ENCODE results near the gene OTOA.
"Not testable (repeated sequence)": the region's sequence is repeated elsewhere in the genome, so short reads cannot be mapped to it uniquely, and the experiment has no call there.

OTOA gene

GRCh38 chr16:21723532-21723931 lies 59.8 kb downstream of the OTOA start:
- WGBS (ENCODE audit: insufficient coverage) = 89% methylated on average over 1 of the region's 2 CpGs
- peaks cover 0 to 3% (median 0%) of the 10 kb centered on the region in 5 experiments for H3K9me3 ChIP-seq (ENCODE audit: control extremely low read depth in 1 of 5, control insufficient read depth in 4 of 5, insufficient read depth in 2 of 5, low read depth in 1 of 5, low read length in 4 of 5)
- no peaks in the 10 kb centered on the region for H3K27me3 ChIP-seq (replicated peaks in 2 of 5; ENCODE audit: control insufficient read depth in 4 of 5, insufficient read depth in 5 of 5, low read length in 4 of 5)
- H3K36me3 ChIP-seq (ENCODE audit: control insufficient read depth in 4 of 4, insufficient read depth in 4 of 4, low read length in 3 of 4) = no peaks in the 10 kb centered on the region
- no peak overlapping the region for H3K4me3 ChIP-seq (ENCODE audit: control insufficient read depth in 1 of 7, extremely low read depth in 1 of 7, insufficient read depth in 4 of 7, low read depth in 2 of 7, low read length in 6 of 7)
- POLR2A ChIA-PET = no interaction called here
- no peak overlapping the region for H3K27ac ChIP-seq (ENCODE audit: insufficient read depth in 1 of 2, low read depth in 1 of 2, low read length in 2 of 2, poor library complexity in 1 of 2, severe bottlenecking in 2 of 2)
- CTCF ChIA-PET = interaction anchor here (0.7 kb wide), 1 partner anchor 59 kb away, joined by 4 read pairs; no protein-coding TSS in a partner anchor
- H3K4me1 ChIP-seq (ENCODE audit: control extremely low read depth in 1 of 4, control insufficient read depth in 4 of 4, insufficient read depth in 4 of 4, low read length in 3 of 4) = no peaks in the 10 kb centered on the region
- DNase-seq = no peak

GRCh38 chr16:21727344-21727743 lies 63.6 kb downstream of the OTOA start:
- no peaks in the 10 kb centered on the region for H3K27me3 ChIP-seq (replicated peaks in 2 of 5; ENCODE audit: control insufficient read depth in 4 of 5, insufficient read depth in 5 of 5, low read length in 4 of 5)
- no peaks in the 10 kb centered on the region for H3K4me1 ChIP-seq (ENCODE audit: control extremely low read depth in 1 of 4, control insufficient read depth in 4 of 4, insufficient read depth in 4 of 4, low read length in 3 of 4)
- no peak overlapping the region for H3K27ac ChIP-seq (ENCODE audit: insufficient read depth in 1 of 2, low read depth in 1 of 2, low read length in 2 of 2, poor library complexity in 1 of 2, severe bottlenecking in 2 of 2)
- 100% methylated on average over 1 of the region's 3 CpGs for WGBS (ENCODE audit: insufficient coverage)
- ChIA-PET POLR2A (no interaction called here), CTCF (no interaction called here)
- no peaks in the 10 kb centered on the region for H3K36me3 ChIP-seq (ENCODE audit: control insufficient read depth in 4 of 4, insufficient read depth in 4 of 4, low read length in 3 of 4)
- H3K9me3 ChIP-seq (ENCODE audit: control extremely low read depth in 1 of 5, control insufficient read depth in 4 of 5, insufficient read depth in 2 of 5, low read depth in 1 of 5, low read length in 4 of 5) = peaks cover 0 to 3% (median 0%) of the 10 kb centered on the region in 5 experiments
- H3K4me3 ChIP-seq (ENCODE audit: control insufficient read depth in 1 of 7, extremely low read depth in 1 of 7, insufficient read depth in 4 of 7, low read depth in 2 of 7, low read length in 6 of 7) = no peak overlapping the region
- no peak for DNase-seq

GRCh38 chr16:21731233-21731632 lies 67.5 kb downstream of the OTOA start:
- H3K36me3 ChIP-seq (ENCODE audit: control insufficient read depth in 4 of 4, insufficient read depth in 4 of 4, low read length in 3 of 4); H3K4me3 ChIP-seq (ENCODE audit: control insufficient read depth in 1 of 7, extremely low read depth in 1 of 7, insufficient read depth in 4 of 7, low read depth in 2 of 7, low read length in 6 of 7); CTCF ChIA-PET; H3K4me1 ChIP-seq (ENCODE audit: control extremely low read depth in 1 of 4, control insufficient read depth in 4 of 4, insufficient read depth in 4 of 4, low read length in 3 of 4); POLR2A ChIA-PET; H3K27me3 ChIP-seq (replicated peaks in 2 of 5; ENCODE audit: control insufficient read depth in 4 of 5, insufficient read depth in 5 of 5, low read length in 4 of 5); H3K9me3 ChIP-seq (ENCODE audit: control extremely low read depth in 1 of 5, control insufficient read depth in 4 of 5, insufficient read depth in 2 of 5, low read depth in 1 of 5, low read length in 4 of 5); DNase-seq; H3K27ac ChIP-seq (ENCODE audit: insufficient read depth in 1 of 2, low read depth in 1 of 2, low read length in 2 of 2, poor library complexity in 1 of 2, severe bottlenecking in 2 of 2): not testable (repeated sequence)
- 100% methylated on average over 2 of the region's 4 CpGs for whole genome bisulfite sequencing (ENCODE audit: insufficient coverage)

GRCh38 chr16:21740637-21741036 lies 76.9 kb downstream of the OTOA start:
- POLR2A ChIA-PET; H3K36me3 ChIP-seq (ENCODE audit: control insufficient read depth in 4 of 4, insufficient read depth in 4 of 4, low read length in 3 of 4): not testable (repeated sequence)
- no CpG with 5 or more reads among the region's 7 CpGs for WGBS (ENCODE audit: insufficient coverage)

GRCh38 chr16:21756192-21757079 lies 92.7 kb downstream of the OTOA start:
- H3K4me1 ChIP-seq (ENCODE audit: control extremely low read depth in 1 of 4, control insufficient read depth in 4 of 4, insufficient read depth in 4 of 4, low read length in 3 of 4); H3K36me3 ChIP-seq (ENCODE audit: control insufficient read depth in 4 of 4, insufficient read depth in 4 of 4, low read length in 3 of 4); CTCF ChIA-PET; H3K27ac ChIP-seq (ENCODE audit: insufficient read depth in 1 of 2, low read depth in 1 of 2, low read length in 2 of 2, poor library complexity in 1 of 2, severe bottlenecking in 2 of 2); H3K9me3 ChIP-seq (ENCODE audit: control extremely low read depth in 1 of 5, control insufficient read depth in 4 of 5, insufficient read depth in 2 of 5, low read depth in 1 of 5, low read length in 4 of 5); H3K27me3 ChIP-seq (replicated peaks in 2 of 5; ENCODE audit: control insufficient read depth in 4 of 5, insufficient read depth in 5 of 5, low read length in 4 of 5); POLR2A ChIA-PET; H3K4me3 ChIP-seq (ENCODE audit: control insufficient read depth in 1 of 7, extremely low read depth in 1 of 7, insufficient read depth in 4 of 7, low read depth in 2 of 7, low read length in 6 of 7): not testable (repeated sequence)
- no CpG with 5 or more reads among the region's 12 CpGs for WGBS (ENCODE audit: insufficient coverage)
- peak in 2 of 3 donors; percentile 10 to 36 for DNase-seq

More at GRCh38 chr16:21740637-21741036, 76.9 kb downstream of the OTOA start:
- H3K4me1 ChIP-seq (ENCODE audit: control extremely low read depth in 1 of 4, control insufficient read depth in 4 of 4, insufficient read depth in 4 of 4, low read length in 3 of 4); H3K9me3 ChIP-seq (ENCODE audit: control extremely low read depth in 1 of 5, control insufficient read depth in 4 of 5, insufficient read depth in 2 of 5, low read depth in 1 of 5, low read length in 4 of 5); H3K4me3 ChIP-seq (ENCODE audit: control insufficient read depth in 1 of 7, extremely low read depth in 1 of 7, insufficient read depth in 4 of 7, low read depth in 2 of 7, low read length in 6 of 7); CTCF ChIA-PET; DNase-seq; H3K27me3 ChIP-seq (replicated peaks in 2 of 5; ENCODE audit: control insufficient read depth in 4 of 5, insufficient read depth in 5 of 5, low read length in 4 of 5); H3K27ac ChIP-seq (ENCODE audit: insufficient read depth in 1 of 2, low read depth in 1 of 2, low read length in 2 of 2, poor library complexity in 1 of 2, severe bottlenecking in 2 of 2): not testable (repeated sequence)

- H3K27ac ChIP-seq (ENCODE audit: insufficient read depth in 1 of 2, low read depth in 1 of 2, low read length in 2 of 2, poor library complexity in 1 of 2, severe bottlenecking in 2 of 2); H3K4me1 ChIP-seq (ENCODE audit: control extremely low read depth in 1 of 4, control insufficient read depth in 4 of 4, insufficient read depth in 4 of 4, low read length in 3 of 4); DNase-seq; POLR2A ChIA-PET; H3K9me3 ChIP-seq (ENCODE audit: control extremely low read depth in 1 of 5, control insufficient read depth in 4 of 5, insufficient read depth in 2 of 5, low read depth in 1 of 5, low read length in 4 of 5); H3K27me3 ChIP-seq (replicated peaks in 2 of 5; ENCODE audit: control insufficient read depth in 4 of 5, insufficient read depth in 5 of 5, low read length in 4 of 5); H3K4me3 ChIP-seq (ENCODE audit: control insufficient read depth in 1 of 7, extremely low read depth in 1 of 7, insufficient read depth in 4 of 7, low read depth in 2 of 7, low read length in 6 of 7); H3K36me3 ChIP-seq (ENCODE audit: control insufficient read depth in 4 of 4, insufficient read depth in 4 of 4, low read length in 3 of 4); CTCF ChIA-PET: not testable (repeated sequence)
- WGBS (ENCODE audit: insufficient coverage) = no CpG with 5 or more reads among the region's 31 CpGs
Observed at GRCh38 chr16:21757080-21757671, 93.4 kb downstream of the OTOA start.

- CTCF ChIA-PET; H3K4me1 ChIP-seq (ENCODE audit: control extremely low read depth in 1 of 4, control insufficient read depth in 4 of 4, insufficient read depth in 4 of 4, low read length in 3 of 4); POLR2A ChIA-PET; H3K36me3 ChIP-seq (ENCODE audit: control insufficient read depth in 4 of 4, insufficient read depth in 4 of 4, low read length in 3 of 4); H3K4me3 ChIP-seq (ENCODE audit: control insufficient read depth in 1 of 7, extremely low read depth in 1 of 7, insufficient read depth in 4 of 7, low read depth in 2 of 7, low read length in 6 of 7); H3K9me3 ChIP-seq (ENCODE audit: control extremely low read depth in 1 of 5, control insufficient read depth in 4 of 5, insufficient read depth in 2 of 5, low read depth in 1 of 5, low read length in 4 of 5); DNase-seq; H3K27ac ChIP-seq (ENCODE audit: insufficient read depth in 1 of 2, low read depth in 1 of 2, low read length in 2 of 2, poor library complexity in 1 of 2, severe bottlenecking in 2 of 2); H3K27me3 ChIP-seq (replicated peaks in 2 of 5; ENCODE audit: control insufficient read depth in 4 of 5, insufficient read depth in 5 of 5, low read length in 4 of 5): not testable (repeated sequence)
- WGBS (ENCODE audit: insufficient coverage) = no CpG with 5 or more reads among the region's 2 CpGs
Observed at GRCh38 chr16:21768280-21768679, 104.5 kb downstream of the OTOA start.

All from common myeloid progenitor, CD34-positive (primary cell).